GM13977 (cell line): ENCODE results near the gene LDLRAD4.

Experiments used
- DNase-seq: peaks from one replicate; pipeline ENCODE4 v3.0.0; 2012; ENCODE audit warnings: low spot score
- in situ Hi-C: fragments of 300-500 bp; cut with MboI; formaldehyde crosslinking; loops from one replicate; pipeline ENCODE4 v1.12.0; 2022; ENCODE audit warnings: low sequenced_read_pairs, low pct_unique_long_range_greater_than_20kb, mixed read lengths, inconsistent platforms; ENCODE audit not compliant: unreplicated experiment
- TF ChIP-seq, protein P1 (sequence below): IDR thresholded peaks from 2 replicates; pipeline ENCODE4 v1.5.1; 2012; ENCODE audit warnings: mild to moderate bottlenecking, control low read depth; ENCODE audit not compliant: insufficient read depth; ENCODE audit errors: extremely low read depth, missing control alignments

The LDLRAD4 gene

DNA sequence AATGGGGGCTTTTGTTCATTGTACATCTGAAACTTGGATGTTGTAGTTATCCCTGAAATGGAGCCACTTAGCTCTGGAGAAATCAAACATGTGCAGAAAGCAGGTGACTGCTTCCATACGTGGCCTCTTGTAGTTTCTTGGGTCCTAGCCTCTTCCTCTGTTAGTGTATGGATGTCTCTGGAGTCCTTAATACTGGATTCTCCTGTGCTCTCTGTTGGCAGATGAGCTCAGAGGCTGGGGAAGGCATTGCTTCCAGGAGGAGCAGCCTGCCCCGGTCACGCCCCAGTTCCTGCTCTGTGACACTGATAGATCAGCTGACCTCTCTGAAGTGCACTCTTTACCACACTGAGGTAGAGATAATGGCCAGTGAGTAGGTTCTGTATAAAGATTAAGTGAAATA lies 176.2 kb downstream of the LDLRAD4 start:
- TF ChIP-seq, protein P1, sequence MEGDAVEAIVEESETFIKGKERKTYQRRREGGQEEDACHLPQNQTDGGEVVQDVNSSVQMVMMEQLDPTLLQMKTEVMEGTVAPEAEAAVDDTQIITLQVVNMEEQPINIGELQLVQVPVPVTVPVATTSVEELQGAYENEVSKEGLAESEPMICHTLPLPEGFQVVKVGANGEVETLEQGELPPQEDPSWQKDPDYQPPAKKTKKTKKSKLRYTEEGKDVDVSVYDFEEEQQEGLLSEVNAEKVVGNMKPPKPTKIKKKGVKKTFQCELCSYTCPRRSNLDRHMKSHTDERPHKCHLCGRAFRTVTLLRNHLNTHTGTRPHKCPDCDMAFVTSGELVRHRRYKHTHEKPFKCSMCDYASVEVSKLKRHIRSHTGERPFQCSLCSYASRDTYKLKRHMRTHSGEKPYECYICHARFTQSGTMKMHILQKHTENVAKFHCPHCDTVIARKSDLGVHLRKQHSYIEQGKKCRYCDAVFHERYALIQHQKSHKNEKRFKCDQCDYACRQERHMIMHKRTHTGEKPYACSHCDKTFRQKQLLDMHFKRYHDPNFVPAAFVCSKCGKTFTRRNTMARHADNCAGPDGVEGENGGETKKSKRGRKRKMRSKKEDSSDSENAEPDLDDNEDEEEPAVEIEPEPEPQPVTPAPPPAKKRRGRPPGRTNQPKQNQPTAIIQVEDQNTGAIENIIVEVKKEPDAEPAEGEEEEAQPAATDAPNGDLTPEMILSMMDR, result no peak
- in situ Hi-C loops, result no loop called here
- DNase-seq, result no peak

DNA sequence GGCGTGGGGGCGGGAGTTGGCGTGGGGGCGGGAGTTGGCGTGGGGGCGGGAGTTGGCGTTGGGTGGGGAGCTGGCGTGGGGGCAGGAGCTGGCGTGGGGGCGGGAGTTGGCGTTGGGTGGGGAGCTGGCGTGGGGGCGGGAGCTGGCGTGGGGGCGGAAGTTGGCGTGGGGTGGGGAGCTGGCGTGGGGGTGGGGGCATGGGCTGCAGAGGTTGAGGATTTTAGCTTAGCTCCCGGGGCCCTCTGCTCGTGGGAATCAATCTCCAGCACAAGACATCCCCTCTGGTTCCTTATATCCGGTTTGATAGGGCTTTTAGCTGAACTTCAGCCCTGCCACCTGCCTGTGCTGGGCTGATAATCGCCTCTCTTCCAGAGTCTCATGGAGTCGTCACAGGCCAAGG lies 177.0 kb downstream of the LDLRAD4 start:
- no peak for DNase-seq
- in situ Hi-C loops, result no loop called here
- TF ChIP-seq, protein P1, result no peak

DNA sequence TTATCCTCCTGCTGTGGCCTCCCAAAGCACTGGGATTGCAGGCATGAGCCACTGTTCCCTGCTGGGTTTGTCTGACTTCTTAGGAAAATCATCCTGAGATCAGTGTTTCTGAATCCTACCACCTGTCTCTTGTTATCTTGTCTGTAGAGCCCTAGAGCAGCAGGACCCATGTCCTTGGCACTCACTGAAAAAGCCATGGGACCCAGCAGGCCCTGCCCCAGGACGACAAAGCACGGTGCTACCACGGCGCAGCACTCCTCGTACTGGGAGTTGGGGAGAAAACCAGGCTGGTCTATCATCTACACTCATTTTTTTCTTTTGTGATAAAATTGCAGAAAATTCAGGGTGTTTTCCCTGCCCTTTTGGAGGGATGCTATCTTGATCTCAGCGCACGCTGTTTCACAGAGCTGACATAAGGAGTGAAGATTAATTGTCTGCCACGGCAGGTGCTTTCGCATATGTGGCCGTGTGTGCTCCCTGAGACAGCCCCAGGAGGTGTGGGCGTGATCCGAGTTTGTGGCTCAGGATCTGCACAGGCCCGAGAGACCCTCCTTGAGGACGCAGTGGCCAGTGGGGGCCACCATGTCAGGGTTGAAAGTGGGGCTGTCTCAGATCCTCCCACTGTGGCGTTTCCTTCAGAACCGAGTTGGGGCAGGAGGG lies 179.1 kb downstream of the LDLRAD4 start:
- TF ChIP-seq, protein P1, result no peak
- in situ Hi-C loops, result no loop called here
- no peak for DNase-seq

DNA sequence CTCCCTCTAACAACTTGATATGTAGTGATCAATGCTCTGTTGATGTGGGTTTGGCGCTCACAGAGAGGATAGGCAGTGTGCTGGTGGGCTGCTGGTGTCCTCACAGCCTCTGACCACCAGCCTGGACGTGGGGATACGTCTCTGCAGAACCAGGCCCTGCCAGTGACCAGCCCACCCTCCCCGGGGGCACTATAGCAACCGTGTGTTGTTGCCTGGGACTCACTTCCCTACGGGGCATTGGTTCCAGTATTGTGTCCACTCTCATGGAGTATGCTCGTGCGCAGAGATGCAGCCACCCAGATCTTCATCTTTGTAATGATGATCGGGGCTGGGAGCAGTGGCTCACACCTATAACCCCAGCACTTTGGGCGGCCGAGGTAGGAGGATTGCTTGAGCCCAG lies 180.1 kb downstream of the LDLRAD4 start:
- in situ Hi-C loops, result no loop called here
- no peak for DNase-seq
- TF ChIP-seq, protein P1, result no peak

DNA sequence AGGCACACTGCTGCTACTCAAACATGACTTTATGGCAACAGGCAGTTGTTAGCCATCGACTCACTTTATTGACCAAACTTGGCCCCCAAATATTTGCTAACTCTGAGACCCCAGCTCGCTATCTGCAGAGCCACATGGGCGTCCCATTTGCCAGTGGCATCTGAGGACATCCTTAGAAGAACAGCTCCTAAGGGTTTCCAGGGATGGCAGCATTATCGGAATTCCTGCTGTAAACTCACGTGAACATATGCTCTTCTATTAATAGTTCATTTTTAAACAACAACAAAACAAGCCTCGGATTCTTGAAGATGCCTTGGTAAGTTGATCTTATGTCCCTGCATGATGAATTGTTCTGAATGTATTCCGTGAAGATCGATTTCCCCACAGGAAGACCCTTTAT lies 181.0 kb downstream of the LDLRAD4 start:
- TF ChIP-seq, protein P1, result no peak
- no peak for DNase-seq
- in situ Hi-C loops, result no loop called here

DNA sequence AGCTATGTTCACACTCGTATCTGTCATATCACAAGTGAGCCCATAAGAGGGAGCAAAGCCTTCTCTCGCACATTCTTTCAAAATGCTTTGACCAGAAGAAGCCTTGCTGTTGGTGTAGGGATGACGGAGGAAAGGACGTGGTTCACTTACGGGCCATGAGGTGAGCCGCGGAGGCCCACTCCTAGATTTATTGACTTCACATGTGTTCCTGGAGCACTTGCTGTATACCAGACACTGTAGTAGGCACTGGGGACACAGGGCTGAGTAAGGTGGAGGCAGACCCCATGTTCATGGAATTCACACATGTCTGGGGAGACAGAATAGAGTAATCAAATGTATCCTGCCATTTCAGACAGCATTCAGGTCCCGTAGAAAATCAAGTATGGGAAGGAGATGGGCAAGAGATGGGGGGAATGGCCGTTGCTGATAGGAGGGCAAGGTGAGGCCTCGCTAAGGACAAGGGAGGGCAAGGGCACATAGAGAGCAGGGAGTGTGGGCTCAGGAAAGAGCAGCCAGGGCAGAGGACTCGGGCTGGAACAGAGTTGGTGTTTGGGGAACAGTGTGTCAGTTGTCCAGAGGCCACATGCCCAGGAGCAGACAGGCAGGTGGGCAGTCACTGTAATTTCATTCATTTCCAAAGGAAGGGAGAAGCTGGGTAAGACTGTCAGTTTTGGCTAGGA lies 182.2 kb downstream of the LDLRAD4 start:
- TF ChIP-seq, protein P1, result no peak
- DNase-seq, result no peak
- in situ Hi-C loops, result no loop called here
